ENCODE data around the gene PTPRU.

GRCh38 chr1:29237852-29238619, 1.7 kb downstream of the PTPRU start:
- no peak for TF ChIP-seq CTCF (IDR thresholded peaks at IDR 0.05)
- no peak for TF ChIP-seq REST (IDR thresholded peaks at IDR 0.05; ENCODE audit: insufficient read depth in 1 of 2, low read depth in 2 of 2, low read length in 1 of 2)
